CD4-positive, alpha-beta T cell (primary cell): Measurements from ENCODE around the gene TFF1. TPM values are rescaled to one million over a fixed set of nuclear protein-coding genes. Genes with fewer than 3 reads are reported as not detected.

ENCODE experiments used
- ATAC-seq: fragments of 200-7000 bp; cut with Tn5 transposase; one replicate; pipeline ENCODE4 v1.10.0; 2022; ENCODE audit warnings: mild to moderate bottlenecking; ENCODE audit not compliant: poor library complexity
- CTCF ChIA-PET: fragments of 350-600 bp; sonication (Branson Sonifier 250); formaldehyde crosslinking; loops from one replicate; lab custom pipeline; 2021; ENCODE audit warnings: antibody characterized with exemption, inconsistent platforms; lab: Charles Lee
- POLR2A ChIA-PET: fragments of 350-600 bp; sonication (Branson Sonifier 250); formaldehyde crosslinking; loops from one replicate; lab custom pipeline; 2021; ENCODE audit warnings: antibody characterized with exemption, inconsistent platforms; lab: Charles Lee
- DNase-seq, 14 experiments: peaks; one replicate each; pipeline ENCODE4 v3.0.0-alpha.2; 2013 to 2020; ENCODE audit warnings: mixed read lengths in 2 of 14
- H3K27ac ChIP-seq, 2 donors: one replicate each; pipeline versions ENCODE4 v1.5.1 to v1.7.0; 2013; ENCODE audit warnings: low read length in 2 of 2, low read depth in 1 of 2, mild to moderate bottlenecking in 1 of 2
- H3K27me3 ChIP-seq, 2 experiments: 1 replicate in 1 of 2; 2 replicates in 1 of 2; pipeline versions ENCODE4 v1.6.1 to v1.7.0; 2013; ENCODE audit warnings: low read length in 2 of 2, control low read depth in 1 of 2, mild to moderate bottlenecking in 1 of 2, moderate library complexity in 1 of 2; ENCODE audit not compliant: insufficient read depth in 2 of 2, control insufficient read depth in 1 of 2
- H3K36me3 ChIP-seq: one replicate; pipeline ENCODE4 v1.6.1; 2013; ENCODE audit warnings: low read length, control low read depth; ENCODE audit not compliant: insufficient read depth
- H3K4me1 ChIP-seq: one replicate; pipeline ENCODE4 v1.6.1; 2013; ENCODE audit warnings: low read length, control low read depth; ENCODE audit not compliant: insufficient read depth
- H3K4me3 ChIP-seq: one replicate; pipeline ENCODE4 v1.5.1; 2013; ENCODE audit warnings: mild to moderate bottlenecking, low read length, moderate library complexity
- H3K9me3 ChIP-seq, 2 experiments: 1 replicate in 1 of 2; 2 replicates in 1 of 2; pipeline versions ENCODE4 v1.6.1 to v1.7.0; 2013; ENCODE audit warnings: low read length in 2 of 2, mild to moderate bottlenecking in 2 of 2, control low read depth in 1 of 2, moderate library complexity in 1 of 2; ENCODE audit not compliant: control insufficient read depth in 1 of 2, insufficient read depth in 1 of 2
- H3K27ac Mint-ChIP-seq: one replicate; pipeline ENCODE4 v1.8.0; 2020; ENCODE audit warnings: mixed read lengths
- H3K27me3 Mint-ChIP-seq: one replicate; pipeline ENCODE4 v1.8.0; 2021; ENCODE audit warnings: mixed read lengths
- H3K36me3 Mint-ChIP-seq: one replicate; pipeline ENCODE4 v1.8.0; 2021; ENCODE audit warnings: low read depth, mixed read lengths
- H3K4me1 Mint-ChIP-seq: one replicate; pipeline ENCODE4 v1.8.0; 2021; ENCODE audit warnings: low read depth, mixed read lengths
- H3K4me3 Mint-ChIP-seq: one replicate; pipeline ENCODE4 v1.8.0; 2020; ENCODE audit warnings: mild to moderate bottlenecking, mixed read lengths
- H3K9me3 Mint-ChIP-seq: one replicate; pipeline ENCODE4 v1.8.0; 2020; ENCODE audit warnings: mixed read lengths
- intact Hi-C, 2 experiments: fragments of 100-400 bp; cut with DNase I in 1 of 2; cut with micrococcal nuclease in 1 of 2; formaldehyde crosslinking; loops; one replicate each; pipeline versions ENCODE4 v1.15.1 to v1.9.0; 2023 to 2025; cut with DNase I, micrococcal nuclease
- total RNA-seq, 174 experiments: library from RNA in 2 of 174; stranded (reverse) in 2 of 174; gene quantifications; one replicate each; pipeline ENCODE4 v1.2.3 and lab custom pipeline; 2021 to 2026
- TF ChIP-seq, protein P1 (sequence below): fragments of 200-600 bp; IDR thresholded peaks from one replicate; pipeline ENCODE4 v1.8.0; 2022; ENCODE audit warnings: antibody characterized with exemption, mild to moderate bottlenecking

The TFF1 gene
- total RNA-seq, 2 experiments from 2014 or later = not detected

DNA sequence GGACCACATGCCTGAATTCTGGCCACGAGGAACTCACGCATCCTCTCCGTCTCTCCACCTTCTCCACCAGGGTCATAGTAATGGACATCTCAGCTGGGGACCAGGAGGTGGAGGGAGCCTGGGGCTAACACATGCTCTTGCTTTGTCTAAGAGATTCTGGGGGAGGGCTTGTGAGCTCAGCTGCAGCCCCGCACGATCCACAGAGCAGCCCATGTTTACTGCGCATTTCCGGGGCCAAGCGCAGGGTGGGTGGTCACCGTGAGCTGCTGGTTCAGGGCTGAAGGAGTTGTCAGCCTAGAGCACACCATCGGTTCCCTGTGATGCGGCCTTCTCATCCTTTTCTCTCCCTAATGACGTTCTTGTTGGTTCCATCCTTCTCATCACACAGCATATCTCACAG, 8.1 kb downstream of the TFF1 start:
- intact Hi-C loops = no loop called here
- Mint-ChIP-seq H3K4me3 (no peak overlapping the region), H3K27ac (no peak overlapping the region), H3K4me1 (no peaks in the 10 kb centered on the region), H3K9me3 (peaks cover 7% of the 10 kb centered on the region), H3K27me3 (no peaks in the 10 kb centered on the region), H3K36me3 (no peaks in the 10 kb centered on the region)
- TF ChIP-seq, protein P1, sequence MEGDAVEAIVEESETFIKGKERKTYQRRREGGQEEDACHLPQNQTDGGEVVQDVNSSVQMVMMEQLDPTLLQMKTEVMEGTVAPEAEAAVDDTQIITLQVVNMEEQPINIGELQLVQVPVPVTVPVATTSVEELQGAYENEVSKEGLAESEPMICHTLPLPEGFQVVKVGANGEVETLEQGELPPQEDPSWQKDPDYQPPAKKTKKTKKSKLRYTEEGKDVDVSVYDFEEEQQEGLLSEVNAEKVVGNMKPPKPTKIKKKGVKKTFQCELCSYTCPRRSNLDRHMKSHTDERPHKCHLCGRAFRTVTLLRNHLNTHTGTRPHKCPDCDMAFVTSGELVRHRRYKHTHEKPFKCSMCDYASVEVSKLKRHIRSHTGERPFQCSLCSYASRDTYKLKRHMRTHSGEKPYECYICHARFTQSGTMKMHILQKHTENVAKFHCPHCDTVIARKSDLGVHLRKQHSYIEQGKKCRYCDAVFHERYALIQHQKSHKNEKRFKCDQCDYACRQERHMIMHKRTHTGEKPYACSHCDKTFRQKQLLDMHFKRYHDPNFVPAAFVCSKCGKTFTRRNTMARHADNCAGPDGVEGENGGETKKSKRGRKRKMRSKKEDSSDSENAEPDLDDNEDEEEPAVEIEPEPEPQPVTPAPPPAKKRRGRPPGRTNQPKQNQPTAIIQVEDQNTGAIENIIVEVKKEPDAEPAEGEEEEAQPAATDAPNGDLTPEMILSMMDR = no peak
- Histone ChIP-seq H3K27ac (no peak overlapping the region), H3K9me3 (peaks cover 8 to 10% of the 10 kb centered on the region in 2 experiments), H3K27me3 (no peaks in the 10 kb centered on the region), H3K4me3 (no peak overlapping the region), H3K36me3 (no peaks in the 10 kb centered on the region), H3K4me1 (peaks cover 4% of the 10 kb centered on the region)
- DNase-seq (no peak), ATAC-seq (no peak)
- ChIA-PET CTCF (no interaction called here), POLR2A (no interaction called here)

DNA sequence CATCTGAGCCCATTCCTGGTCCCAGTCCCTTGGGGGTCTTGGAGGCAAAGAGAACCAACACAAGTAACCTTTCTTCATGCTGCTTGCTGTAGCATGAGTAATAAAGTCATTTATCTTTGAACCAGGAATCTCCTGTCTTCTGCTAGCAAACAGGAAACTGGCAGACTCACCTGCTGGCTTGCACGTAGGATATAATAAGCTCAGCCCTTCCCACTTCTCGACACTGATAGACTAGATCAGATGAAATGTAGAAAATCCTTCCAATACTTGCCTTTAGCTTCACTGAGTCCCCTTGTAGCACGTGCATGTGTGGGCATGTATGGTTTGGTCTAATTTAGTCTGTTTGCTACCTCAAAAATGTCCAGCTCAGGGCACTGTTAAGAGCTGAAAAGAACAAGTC, 9.0 kb downstream of the TFF1 start:
- Histone ChIP-seq H3K9me3 (peaks cover 8 to 10% of the 10 kb centered on the region in 2 experiments), H3K27ac (no peak overlapping the region), H3K4me3 (no peak overlapping the region), H3K4me1 (no peaks in the 10 kb centered on the region), H3K27me3 (no peaks in the 10 kb centered on the region), H3K36me3 (no peaks in the 10 kb centered on the region)
- no peak overlapping the region for H3K4me3 Mint-ChIP-seq
- H3K27ac Mint-ChIP-seq = no peak overlapping the region
- intact Hi-C loops = no loop called here
- ATAC-seq = no peak
- POLR2A ChIA-PET = no interaction called here
- H3K9me3 Mint-ChIP-seq = peaks cover 7% of the 10 kb centered on the region
- TF ChIP-seq, protein P1 = no peak
- no peak for DNase-seq
- CTCF ChIA-PET = no interaction called here
- no peaks in the 10 kb centered on the region for H3K4me1 Mint-ChIP-seq
- no peaks in the 10 kb centered on the region for H3K27me3 Mint-ChIP-seq
- H3K36me3 Mint-ChIP-seq = no peaks in the 10 kb centered on the region

DNA sequence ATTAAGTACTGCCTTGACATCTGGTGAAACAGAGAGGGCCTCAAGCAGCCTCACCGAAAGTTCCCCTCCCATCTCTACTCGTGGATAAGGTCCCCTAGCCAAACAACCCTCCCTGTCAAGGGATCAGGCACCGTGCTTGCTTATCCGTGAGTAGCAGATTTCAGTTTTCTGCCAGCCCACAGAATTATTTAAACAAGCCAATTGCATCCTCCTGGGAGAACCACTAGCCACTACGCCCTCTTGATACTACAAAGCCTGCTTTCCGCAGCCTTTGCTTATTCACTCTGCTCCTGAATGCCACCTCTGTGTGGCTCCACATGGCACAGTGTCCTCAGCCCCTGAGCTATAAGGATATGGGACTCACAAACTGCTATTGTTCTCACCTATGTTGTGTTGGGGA, 9.7 kb downstream of the TFF1 start:
- Mint-ChIP-seq H3K4me1 (no peaks in the 10 kb centered on the region), H3K36me3 (no peaks in the 10 kb centered on the region), H3K9me3 (peaks cover 7% of the 10 kb centered on the region), H3K27ac (no peak overlapping the region), H3K27me3 (no peaks in the 10 kb centered on the region), H3K4me3 (no peak overlapping the region)
- H3K36me3 ChIP-seq = no peaks in the 10 kb centered on the region
- ChIA-PET POLR2A (no interaction called here), CTCF (no interaction called here)
- no peak overlapping the region for H3K4me3 ChIP-seq
- intact Hi-C loops = no loop called here
- H3K27me3 ChIP-seq = no peaks in the 10 kb centered on the region
- TF ChIP-seq, protein P1 = no peak
- ATAC-seq (no peak), DNase-seq (no peak)
- peaks cover 8 to 10% of the 10 kb centered on the region in 2 experiments for H3K9me3 ChIP-seq
- no peaks in the 10 kb centered on the region for H3K4me1 ChIP-seq
- H3K27ac ChIP-seq = no peak overlapping the region
